Measurements from ENCODE around the gene ESRRA.

- TF ChIP-seq POLR2AphosphoS5 (IDR thresholded peaks at IDR 0.05), result no peak
- no peak for TF ChIP-seq POLR2A (IDR thresholded peaks at IDR 0.05)
- no peak for TF ChIP-seq EP300 (IDR thresholded peaks at IDR 0.05)
- no peak for TF ChIP-seq CTCF (IDR thresholded peaks at IDR 0.05)
Observed at GRCh38 chr11:64338716-64339115, 33.4 kb downstream of the ESRRA start.

Data from stomach (tissue), 4 donors.